Measurements from ENCODE around the gene WBP11.
"Not testable (repeated sequence)": the region's sequence is repeated elsewhere in the genome, so short reads cannot be mapped to it uniquely, and the experiment has no call there.

The WBP11 gene

GRCh38 chr12:14771651-14772137, 31.6 kb downstream of the WBP11 start:
- DNase-seq: peak; percentile 22

GRCh38 chr12:14770496-14771461, 32.5 kb downstream of the WBP11 start:
- peak; percentile 91 for DNase-seq

DNA sequence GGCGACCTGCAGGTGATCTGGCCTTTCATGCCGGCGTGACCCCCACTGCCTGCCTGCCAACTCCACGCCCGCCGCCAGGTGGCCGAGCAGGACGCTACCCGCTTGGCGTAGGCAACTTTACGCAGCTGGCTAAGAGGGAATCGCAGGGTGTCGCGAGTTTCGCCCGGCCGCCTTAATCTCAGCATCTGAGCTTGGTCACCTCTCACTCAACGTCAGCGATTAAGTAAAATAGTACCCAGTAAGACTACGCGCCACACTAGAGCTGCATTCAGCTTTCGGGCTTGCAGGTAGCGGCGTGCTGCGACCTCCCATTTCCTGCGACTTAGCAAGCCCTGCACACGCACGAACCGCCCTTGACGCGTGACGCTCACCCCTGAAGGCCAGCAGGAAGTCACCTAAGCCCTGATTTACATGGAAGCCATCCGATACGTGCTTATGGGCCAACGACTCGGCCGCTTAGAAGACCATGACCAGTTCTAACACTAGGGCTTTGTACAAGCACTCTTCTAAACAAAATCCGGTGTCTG, 33.2 kb downstream of the WBP11 start:
- peak; percentile 80 for DNase-seq

DNA sequence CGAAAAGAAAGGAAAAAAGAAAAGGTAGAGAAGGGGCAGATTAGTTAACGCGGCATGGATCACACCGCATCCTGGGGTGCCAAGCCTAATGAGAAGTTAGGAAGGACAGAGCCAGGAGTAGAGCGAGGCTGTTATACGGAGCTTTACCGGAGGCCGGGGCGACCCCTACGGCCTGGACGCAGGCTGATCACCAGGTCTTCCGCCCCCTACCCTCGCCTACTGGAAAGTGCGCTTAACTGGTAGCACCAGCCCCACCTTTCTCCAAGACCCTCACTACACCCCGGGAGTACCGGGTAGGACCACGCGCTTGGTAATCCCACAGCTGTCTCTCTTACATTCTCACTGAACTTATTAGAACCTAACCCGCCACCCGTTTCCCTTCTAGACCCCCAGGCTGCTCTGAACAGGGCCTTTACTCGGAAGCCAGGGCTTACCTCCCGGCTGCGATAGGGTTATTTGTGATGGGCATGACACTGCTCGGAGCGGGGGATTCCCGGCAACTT, 33.8 kb downstream of the WBP11 start:
- DNase-seq: no peak

DNA sequence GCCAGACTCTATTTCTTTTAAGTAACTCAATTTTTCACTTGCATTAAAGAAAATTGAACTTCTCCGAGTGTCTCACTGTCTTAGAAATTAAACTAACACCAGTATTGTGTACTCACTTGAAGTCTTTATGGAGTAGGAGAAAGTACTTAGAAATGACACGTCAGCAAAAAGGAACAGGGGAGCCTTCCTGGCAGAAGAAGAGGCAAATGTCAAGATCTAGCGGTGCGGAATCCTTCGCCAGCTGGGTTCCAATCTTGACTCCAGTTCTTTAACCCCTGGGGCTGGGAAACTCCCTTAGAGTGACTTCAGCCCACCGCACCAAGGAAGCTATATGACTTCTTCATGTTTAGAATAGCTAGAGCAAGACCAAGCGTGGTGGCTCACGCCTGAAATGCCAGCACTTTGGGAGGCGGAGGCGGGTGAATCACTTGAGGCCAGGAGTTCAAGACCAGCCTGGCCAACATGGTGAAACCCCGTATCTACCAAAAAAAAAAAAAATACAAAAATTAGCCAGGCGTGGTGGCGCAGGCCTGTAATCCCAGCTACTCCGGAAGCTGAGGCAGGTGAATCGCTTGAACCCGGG, 34.4 kb downstream of the WBP11 start:
- DNase-seq: peak; percentile 8

DNA sequence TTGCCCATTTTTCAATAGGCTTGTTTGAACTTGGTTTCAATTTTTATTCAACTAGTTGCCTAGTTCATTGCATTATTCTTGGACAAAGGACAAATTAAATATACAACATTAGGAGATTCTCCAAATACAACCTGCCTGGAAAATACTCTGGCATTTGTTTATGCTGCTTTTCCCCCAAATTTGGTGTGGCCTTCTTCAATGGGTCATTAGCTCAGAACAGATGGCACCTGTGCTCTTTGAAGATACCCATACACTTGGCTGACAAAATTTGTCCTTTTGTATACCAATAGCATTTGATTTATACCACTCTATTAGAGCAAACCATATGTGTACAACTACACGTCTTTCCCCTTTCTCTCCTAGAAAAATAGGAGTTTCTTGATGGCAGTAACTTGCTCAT, 35.7 kb downstream of the WBP11 start:
- DNase-seq: no peak

DNA sequence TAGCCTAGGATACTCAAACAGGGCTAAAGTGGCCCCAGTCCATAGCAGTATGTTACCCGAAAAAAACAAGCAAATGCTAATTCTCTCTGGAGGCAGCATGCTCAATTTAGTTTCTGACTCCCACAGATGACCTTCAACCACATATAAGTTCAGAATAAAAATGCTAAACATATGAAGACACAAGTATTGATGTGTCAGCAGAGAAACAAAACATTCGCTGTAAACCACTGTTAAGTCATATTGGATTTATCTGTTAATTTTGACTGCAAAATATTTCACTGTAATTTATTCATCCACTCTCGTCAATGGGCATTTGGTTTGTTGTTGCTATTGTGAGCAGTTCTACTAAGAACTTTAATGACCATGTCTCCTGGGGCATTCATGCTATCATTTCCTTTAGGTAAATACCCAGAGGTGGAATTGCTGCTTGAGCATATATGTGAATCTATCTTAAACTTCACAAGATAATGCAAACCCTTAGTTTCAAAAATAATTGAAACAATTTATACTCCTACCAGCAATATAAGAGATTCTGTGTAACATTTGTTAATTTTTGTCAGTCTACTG, 36.5 kb downstream of the WBP11 start:
- DNase-seq: no peak

- DNase-seq: not testable (repeated sequence)
Observed at GRCh38 chr12:14766020-14766419, 37.3 kb downstream of the WBP11 start.

GRCh38 chr12:14765398-14765797, 37.9 kb downstream of the WBP11 start:
- no peak for DNase-seq

- not testable (repeated sequence) for DNase-seq
Observed at GRCh38 chr12:14759711-14760280, 43.5 kb downstream of the WBP11 start.

DNA sequence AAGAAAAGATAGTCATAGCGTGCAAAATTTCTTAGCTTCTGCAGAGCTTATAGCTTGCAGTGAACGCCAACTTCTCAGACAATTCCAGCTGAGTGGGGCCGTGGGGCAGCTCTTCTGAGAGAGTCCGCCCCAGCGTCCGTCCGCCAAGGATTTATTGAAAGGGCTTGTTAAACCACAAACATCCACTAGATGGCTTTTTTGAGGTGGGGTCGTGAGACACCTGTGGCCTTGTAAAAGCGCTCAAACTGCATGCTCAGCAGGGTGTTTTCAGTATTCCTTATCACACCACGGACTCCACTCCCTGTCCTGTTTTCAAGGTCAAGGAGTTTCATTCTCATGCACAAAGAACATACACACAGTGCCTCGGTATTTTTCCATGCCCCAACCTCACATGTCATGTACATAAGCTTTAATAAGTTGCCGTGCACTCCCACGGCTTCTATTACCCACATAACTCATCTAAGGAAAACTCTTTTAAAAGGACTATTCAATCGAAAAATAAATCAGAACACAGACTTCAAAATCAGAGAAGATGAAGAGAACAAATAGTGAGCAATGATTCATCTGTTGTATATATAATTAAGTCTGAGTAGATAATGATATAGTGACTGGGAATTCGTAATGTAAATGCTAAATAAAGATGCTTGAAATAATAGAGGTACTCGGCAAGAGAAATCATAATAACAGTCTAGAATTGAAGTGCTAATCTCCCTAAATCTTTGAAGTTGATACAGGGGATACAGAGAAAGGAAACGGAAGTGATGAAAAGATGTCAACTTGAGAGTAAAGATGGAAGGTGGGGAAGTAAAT, 46.7 kb downstream of the WBP11 start:
- no peak for DNase-seq

DNA sequence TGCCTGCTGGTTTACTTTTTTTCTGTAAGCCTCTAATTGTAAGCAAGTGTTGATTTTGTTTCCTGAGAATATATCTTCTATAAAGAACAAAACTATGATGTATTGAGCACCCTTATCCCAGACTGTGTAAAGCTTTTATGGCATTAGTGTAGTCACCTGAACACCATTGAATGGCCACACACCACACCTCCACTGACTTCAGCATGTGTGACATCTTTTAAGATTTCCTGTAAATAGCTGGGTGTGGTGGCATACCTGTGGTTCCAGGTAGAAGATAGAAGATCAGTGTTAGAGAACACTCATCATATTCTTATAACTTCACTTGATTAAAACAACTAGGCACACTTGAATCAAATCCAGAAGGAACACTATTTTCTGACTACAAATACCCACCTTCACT, 51.3 kb downstream of the WBP11 start:
- no peak for DNase-seq

DNA sequence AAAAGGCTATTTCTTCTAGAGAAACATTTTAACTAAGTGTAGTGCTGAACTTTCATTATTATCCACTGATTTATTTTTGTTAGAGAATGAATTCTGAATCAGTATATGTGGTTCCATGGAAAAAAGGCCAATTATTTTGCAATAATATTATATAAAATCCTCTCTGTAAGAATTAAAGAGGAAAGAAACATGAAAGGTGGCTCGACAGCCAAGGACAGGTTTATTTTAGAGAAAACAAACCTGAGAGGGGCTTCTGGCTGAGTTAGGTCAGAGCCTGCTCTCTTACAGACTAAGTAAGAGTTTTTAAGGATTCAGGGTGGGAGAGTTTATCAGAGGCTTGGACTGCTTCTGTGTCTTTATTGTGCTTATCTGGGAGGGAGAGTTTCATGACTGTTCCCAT, 60.2 kb downstream of the WBP11 start:
- DNase-seq: no peak

GRCh38 chr12:14741942-14742341, 61.3 kb downstream of the WBP11 start:
- no peak for DNase-seq

- DNase-seq: no peak
Observed at GRCh38 chr12:14741153-14741552, 62.1 kb downstream of the WBP11 start.

DNA sequence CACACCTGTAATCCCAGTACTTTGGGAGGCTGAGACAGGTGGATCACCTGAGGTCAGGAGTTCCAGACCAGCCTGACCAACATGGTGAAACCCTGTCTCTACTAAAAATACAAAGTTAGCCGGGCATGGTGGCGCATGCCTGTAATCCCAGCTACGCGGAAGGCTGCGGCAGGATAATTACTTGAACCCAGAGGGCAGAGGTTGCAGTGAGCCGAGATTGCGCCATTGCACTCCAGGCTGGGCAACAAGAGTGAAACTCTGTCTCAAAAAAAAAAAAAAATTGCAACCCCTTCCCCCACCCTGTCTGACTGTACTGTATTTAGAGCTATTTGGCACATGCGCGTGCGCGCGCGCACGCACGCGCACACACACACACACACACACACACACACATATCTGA, 66.8 kb downstream of the WBP11 start:
- not testable (repeated sequence) for DNase-seq
